GM12865 (cell line): ENCODE measurements around the gene KLF3.
A peak's percentile ranks its signal among the peaks of the same experiment; 100 is the strongest.

ENCODE experiments used
- DNase-seq: peaks from one replicate; pipeline ENCODE4 v3.0.0; 2010; ENCODE audit warnings: low read depth
- H3K4me3 ChIP-seq: 2 replicates; pipeline ENCODE4 v1.5.1; 2011; ENCODE audit warnings: mild to moderate bottlenecking, low read depth, low read length, control low read depth
- CTCF ChIP-seq: IDR thresholded peaks from 2 replicates; pipeline ENCODE4 v1.5.1; 2011; ENCODE audit warnings: low read length, control low read depth, low read depth, inconsistent platforms; ENCODE audit not compliant: insufficient read depth; ENCODE audit errors: missing control alignments

KLF3 gene

GRCh38 chr4:38706301-38706700 is 42.3 kb downstream of the KLF3 start:
- no peak for TF ChIP-seq CTCF
- H3K4me3 ChIP-seq, result no peak overlapping the region
- DNase-seq, result no peak

- peak; percentile 62 for DNase-seq
- no peak overlapping the region for H3K4me3 ChIP-seq
- TF ChIP-seq CTCF, result no peak
These were observed 46.1 kb downstream of the KLF3 start for GRCh38 chr4:38710053-38710452.

- DNase-seq, result no peak
- TF ChIP-seq CTCF, result no peak
These were observed 47.1 kb downstream of the KLF3 start for GRCh38 chr4:38711066-38711465.

GRCh38 chr4:38715050-38715449 is 51.1 kb downstream of the KLF3 start:
- no peak for DNase-seq
- TF ChIP-seq CTCF, result no peak
- no peak overlapping the region for H3K4me3 ChIP-seq

More at GRCh38 chr4:38711066-38711465, 47.1 kb downstream of the KLF3 start:
- no peak overlapping the region for H3K4me3 ChIP-seq

GRCh38 chr4:38716256-38716655 is 52.3 kb downstream of the KLF3 start:
- no peak overlapping the region for H3K4me3 ChIP-seq
- DNase-seq, result no peak
- TF ChIP-seq CTCF, result no peak

GRCh38 chr4:38717604-38718003 is 53.6 kb downstream of the KLF3 start:
- no peak for DNase-seq
- TF ChIP-seq CTCF, result no peak
- no peak overlapping the region for H3K4me3 ChIP-seq

- DNase-seq, result no peak
- no peak overlapping the region for H3K4me3 ChIP-seq
- TF ChIP-seq CTCF, result no peak
These were observed 59.1 kb downstream of the KLF3 start for GRCh38 chr4:38723114-38723513.
